Vagina (tissue), 2 donors: Measurements from ENCODE around the gene BNIP3. TPM values are rescaled to one million over a fixed set of nuclear protein-coding genes. Genes with fewer than 3 reads are reported as not detected.
"Not testable (repeated sequence)": the region's sequence is repeated elsewhere in the genome, so short reads cannot be mapped to it uniquely, and the experiment has no call there.

Experiments
- DNase-seq, 2 donors: peaks; one replicate each; pipeline ENCODE4 v3.0.0-alpha.2; 2017; ENCODE audit errors: extremely low spot score in 2 of 2
- H3K27ac ChIP-seq: fragments of 200-600 bp; sonication (generic); one replicate; pipeline ENCODE4 v1.5.1; 2019
- H3K27me3 ChIP-seq: fragments of 200-600 bp; sonication (generic); one replicate; pipeline ENCODE4 v1.5.1; 2019
- H3K36me3 ChIP-seq, 2 donors: fragments of 200-600 bp; sonication (generic); one replicate each; pipeline ENCODE4 v1.5.1; 2017 to 2019
- H3K4me1 ChIP-seq: fragments of 200-600 bp; sonication (generic); one replicate; pipeline ENCODE4 v1.5.1; 2019
- H3K4me3 ChIP-seq, 2 donors: fragments of 200-600 bp; sonication (generic); 1 replicate in 1 of 2; 2 replicates in 1 of 2; pipeline ENCODE4 v1.5.1; 2016 to 2019
- H3K9me3 ChIP-seq: fragments of 200-600 bp; sonication (generic); one replicate; pipeline ENCODE4 v1.5.1; 2019
- CTCF ChIP-seq, 3 experiments: fragments of 450-650 bp in 2 of 3; fragments of 200-600 bp in 1 of 3; sonication (generic) in 1 of 3; IDR thresholded peaks; one replicate each; pipeline ENCODE4 v1.5.1; 2017 to 2019; ENCODE audit warnings: antibody characterized with exemption in 3 of 3, mild to moderate bottlenecking in 2 of 3, moderate library complexity in 2 of 3
- POLR2A ChIP-seq, 2 donors: fragments of 450-650 bp; IDR thresholded peaks; one replicate each; pipeline ENCODE4 v1.6.1; 2017; ENCODE audit warnings: antibody characterized with exemption in 2 of 2, mild to moderate bottlenecking in 2 of 2, moderate library complexity in 2 of 2
- POLR2AphosphoS5 ChIP-seq, 2 donors: sonication (generic); formaldehyde crosslinking; IDR thresholded peaks; one replicate each; pipeline ENCODE4 v1.9.0; 2017; ENCODE audit warnings: antibody characterized with exemption in 2 of 2, mild to moderate bottlenecking in 2 of 2, low read depth in 1 of 2; ENCODE audit not compliant: insufficient read depth in 1 of 2
- intact Hi-C: fragments of 100-400 bp; cut with DNase I; formaldehyde crosslinking; loops from one replicate; pipeline ENCODE4 v1.15.1; 2023
- total RNA-seq: library from RNA; depleted of rRNA; stranded (reverse); fragments of >200 nt; gene quantifications from one replicate; pipeline ENCODE4 v1.2.3, GENCODE V29; 2016

BNIP3 gene
- total RNA-seq, 1 donor from 2014 or later = 40.8 TPM

- Histone ChIP-seq H3K9me3 (no peaks in the 10 kb centered on the region), H3K4me1 (peaks cover 25% of the 10 kb centered on the region), H3K27ac (no peak overlapping the region), H3K4me3 (no peak overlapping the region), H3K36me3 (no peaks in the 10 kb centered on the region), H3K27me3 (no peaks in the 10 kb centered on the region)
- DNase-seq = no peak
- intact Hi-C loops = no loop called here
- TF ChIP-seq POLR2A (IDR thresholded peaks at IDR 0.05) (no peak), CTCF (IDR thresholded peaks at IDR 0.05) (no peak), POLR2AphosphoS5 (IDR thresholded peaks at IDR 0.05; ENCODE audit: insufficient read depth in 1 of 2, low read depth in 1 of 2) (no peak)
Observed at GRCh38 chr10:131994435-131994834, 12.7 kb upstream of the BNIP3 start.

GRCh38 chr10:131993275-131993674 lies 11.6 kb upstream of the BNIP3 start:
- H3K27me3 ChIP-seq = no peaks in the 10 kb centered on the region
- no peaks in the 10 kb centered on the region for H3K9me3 ChIP-seq
- DNase-seq = no peak
- H3K4me1 ChIP-seq = peaks cover 14% of the 10 kb centered on the region
- H3K27ac ChIP-seq = no peak overlapping the region
- no peaks in the 10 kb centered on the region for H3K36me3 ChIP-seq
- TF ChIP-seq CTCF (IDR thresholded peaks at IDR 0.05) (no peak), POLR2A (IDR thresholded peaks at IDR 0.05) (no peak), POLR2AphosphoS5 (IDR thresholded peaks at IDR 0.05; ENCODE audit: insufficient read depth in 1 of 2, low read depth in 1 of 2) (no peak)
- no peak overlapping the region for H3K4me3 ChIP-seq
- intact Hi-C loops = no loop called here

- no peak for DNase-seq
- H3K27me3 ChIP-seq = no peaks in the 10 kb centered on the region
- no peaks in the 10 kb centered on the region for H3K9me3 ChIP-seq
- H3K36me3 ChIP-seq = no peaks in the 10 kb centered on the region
- no peak for TF ChIP-seq POLR2AphosphoS5 (IDR thresholded peaks at IDR 0.05; ENCODE audit: insufficient read depth in 1 of 2, low read depth in 1 of 2)
- no peak overlapping the region for H3K27ac ChIP-seq
- H3K4me3 ChIP-seq = no peak overlapping the region
- intact Hi-C loops = no loop called here
- H3K4me1 ChIP-seq = peaks cover 2% of the 10 kb centered on the region
Observed at GRCh38 chr10:131991726-131992125, 10.0 kb upstream of the BNIP3 start.

GRCh38 chr10:131987786-131988185 lies 6.1 kb upstream of the BNIP3 start:
- H3K27ac ChIP-seq, H3K27me3 ChIP-seq, intact Hi-C loops, H3K4me3 ChIP-seq, H3K4me1 ChIP-seq, H3K9me3 ChIP-seq, H3K36me3 ChIP-seq, DNase-seq: not testable (repeated sequence)

- H3K27me3 ChIP-seq, H3K27ac ChIP-seq, H3K36me3 ChIP-seq, DNase-seq, H3K9me3 ChIP-seq, intact Hi-C loops, H3K4me3 ChIP-seq: not testable (repeated sequence)
- peaks cover 11% of the 10 kb centered on the region for H3K4me1 ChIP-seq
Observed at GRCh38 chr10:131987301-131987700, 5.6 kb upstream of the BNIP3 start.

- H3K27me3 ChIP-seq, DNase-seq, H3K36me3 ChIP-seq, H3K27ac ChIP-seq, H3K9me3 ChIP-seq, intact Hi-C loops, H3K4me3 ChIP-seq: not testable (repeated sequence)
- peaks cover 13% of the 10 kb centered on the region for H3K4me1 ChIP-seq
Observed at GRCh38 chr10:131986851-131987250, 5.1 kb upstream of the BNIP3 start.

- no peak overlapping the region for H3K27ac ChIP-seq
- intact Hi-C loops = no loop called here
- TF ChIP-seq POLR2A (IDR thresholded peaks at IDR 0.05) (no peak), POLR2AphosphoS5 (IDR thresholded peaks at IDR 0.05; ENCODE audit: insufficient read depth in 1 of 2, low read depth in 1 of 2) (peak in 1 of 2 donors; percentile 11)
- no peaks in the 10 kb centered on the region for H3K9me3 ChIP-seq
- no peaks in the 10 kb centered on the region for H3K36me3 ChIP-seq
- H3K27me3 ChIP-seq = no peaks in the 10 kb centered on the region
- no peak for DNase-seq
- no peak overlapping the region for H3K4me3 ChIP-seq
- H3K4me1 ChIP-seq = peaks cover 36% of the 10 kb centered on the region
Observed at GRCh38 chr10:131983780-131984179, 2.1 kb upstream of the BNIP3 start.

- Histone ChIP-seq H3K27ac (peak overlapping the region; percentile 85), H3K36me3 (no peaks in the 10 kb centered on the region), H3K27me3 (no peaks in the 10 kb centered on the region), H3K9me3 (no peaks in the 10 kb centered on the region), H3K4me1 (peaks cover 45% of the 10 kb centered on the region), H3K4me3 (peak overlapping the region; percentile 87 to 97)
- DNase-seq = no peak
- no peak for TF ChIP-seq POLR2AphosphoS5 (IDR thresholded peaks at IDR 0.05; ENCODE audit: insufficient read depth in 1 of 2, low read depth in 1 of 2)
- TF ChIP-seq CTCF (IDR thresholded peaks at IDR 0.05) = no peak
- TF ChIP-seq POLR2A (IDR thresholded peaks at IDR 0.05) = no peak
- intact Hi-C loops = no loop called here
Observed at GRCh38 chr10:131982796-131983195, 1.1 kb upstream of the BNIP3 start.
